Psoas muscle (tissue), 8 donors: ENCODE measurements around the gene MPP2. TPM values are rescaled to one million over a fixed set of nuclear protein-coding genes. Genes with fewer than 3 reads are reported as not detected.
"Not testable (repeated sequence)": the region's sequence is repeated elsewhere in the genome, so short reads cannot be mapped to it uniquely, and the experiment has no call there.

Source experiments
- ATAC-seq, 4 donors: fragments of 200-7000 bp; cut with Tn5 transposase; one replicate each; pipeline ENCODE4 v1.9.1; 2020; ENCODE audit warnings: moderate library complexity in 3 of 4, mild to moderate bottlenecking in 2 of 4
- DNase-seq, 2 donors: peaks; one replicate each; pipeline ENCODE4 v3.0.0-alpha.2; 2020
- H3K27ac ChIP-seq: fragments of 200-600 bp; one replicate; pipeline ENCODE4 v1.8.0; 2022
- H3K27me3 ChIP-seq, 3 donors: fragments of 200-600 bp in 1 of 3; one replicate each; pipeline versions ENCODE4 v1.6.1 to v1.8.0; 2013 to 2022; ENCODE audit warnings: low read length in 2 of 3, mild to moderate bottlenecking in 2 of 3, moderate library complexity in 1 of 3; ENCODE audit not compliant: insufficient read depth in 3 of 3
- H3K36me3 ChIP-seq, 2 donors: fragments of 200-600 bp in 1 of 2; one replicate each; pipeline versions ENCODE4 v1.6.1 to v1.8.0; 2013 to 2022; ENCODE audit warnings: low read depth in 1 of 2, mild to moderate bottlenecking in 1 of 2, moderate library complexity in 1 of 2; ENCODE audit not compliant: insufficient read depth in 1 of 2
- H3K4me1 ChIP-seq: fragments of 200-600 bp; one replicate; pipeline ENCODE4 v1.8.0; 2022
- H3K4me3 ChIP-seq: fragments of 200-600 bp; one replicate; pipeline ENCODE4 v1.8.0; 2022; ENCODE audit warnings: mild to moderate bottlenecking
- H3K9me3 ChIP-seq: fragments of 200-600 bp; one replicate; pipeline ENCODE4 v1.8.0; 2022
- CTCF ChIP-seq: fragments of 200-600 bp; IDR thresholded peaks from one replicate; pipeline ENCODE4 v1.8.0; 2022; ENCODE audit warnings: antibody characterized with exemption
- WGBS, 3 donors: extraction: QIAGEN DNeasy Blood & Tissue Kit; methylation state at CpG; one replicate each; pipeline versions ENCODE4 v1.1.6 to v1.1.7; 2013; 5-methylcytosine and 5-hydroxymethylcytosine counted together
- intact Hi-C, 2 donors: fragments of 100-400 bp; cut with DNase I; formaldehyde crosslinking; loops; one replicate each; pipeline versions ENCODE4 v1.11.0 to v1.14.2; 2022
- polyA plus RNA-seq, 3 donors: library from polyadenylated mRNA; stranded (reverse); fragments of 200-250 nt; gene quantifications; one replicate each; pipeline ENCODE4 v1.2.3, GENCODE V29; 2013
- total RNA-seq, 4 donors: library from RNA; stranded (reverse); fragmentation: NEBNext Ultra II Directional in 2 of 4; extraction: Animal tissue kit (Norgen Biotek cat#: 25700) in 2 of 4; gene quantifications; one replicate each; pipeline versions ENCODE4 v1.2.1 to v1.2.4, GENCODE V29; 2021 to 2023
- donor health status: healthy with polysubstance abuse.
- donor health status: DM: no; HTN: no; CAD: no; lungs with moderate emphysema.
- donor health status: Bipolar disorder and iron deficiency.
- donor health status: healthy.
- donor health status: DM: yes; HTN: yes; CAD: no.
- donor health status: DM: no; HTN: no; CAD: no.
- donor health status: DM: no; HTN: no; CAD: no.
- donor health status: DM: yes; HTN: yes; CAD: no.

MPP2 gene
- total and polyA plus RNA-seq, 7 donors: 0.19 to 1.6 (median 0.42) TPM

- H3K9me3 ChIP-seq: no peaks in the 10 kb centered on the region
- peaks cover 0 to 7% (median 0%) of the 10 kb centered on the region in 3 donors for H3K27me3 ChIP-seq
- no peak for TF ChIP-seq CTCF
- no peak overlapping the region for H3K4me3 ChIP-seq
- DNase-seq (no peak), ATAC-seq (no peak)
- H3K4me1 ChIP-seq: peaks cover 3% of the 10 kb centered on the region
- WGBS, 3 donors: 88 to 97% (median 91%) methylated on average over 3 of the region's 3 CpGs
- no peaks in the 10 kb centered on the region for H3K36me3 ChIP-seq
- intact Hi-C loops: no loop called here
- no peak overlapping the region for H3K27ac ChIP-seq
Observed at GRCh38 chr17:43897831-43898230, 9.5 kb downstream of the MPP2 start.

GRCh38 chr17:43894494-43894893 lies 12.8 kb downstream of the MPP2 start:
- DNase-seq, H3K9me3 ChIP-seq, H3K36me3 ChIP-seq, ATAC-seq, H3K27me3 ChIP-seq, H3K27ac ChIP-seq, H3K4me1 ChIP-seq, intact Hi-C loops, H3K4me3 ChIP-seq: not testable (repeated sequence)
- WGBS, 3 donors: 83 to 96% (median 88%) methylated on average over 4 of the region's 4 CpGs

GRCh38 chr17:43892647-43892952 lies 14.7 kb downstream of the MPP2 start:
- 28 to 32% (median 29%) methylated on average over 4 of the region's 4 CpGs for WGBS, 3 donors
- Histone ChIP-seq H3K4me3 (no peak overlapping the region), H3K27me3 (peaks cover 0 to 7% (median 0%) of the 10 kb centered on the region in 3 donors), H3K36me3 (no peaks in the 10 kb centered on the region), H3K4me1 (no peaks in the 10 kb centered on the region), H3K9me3 (no peaks in the 10 kb centered on the region), H3K27ac (no peak overlapping the region)
- intact Hi-C loops: no loop called here
- TF ChIP-seq CTCF: no peak
- ATAC-seq: no peak
- DNase-seq: no peak

- no peak for TF ChIP-seq CTCF
- intact Hi-C loops: no loop called here
- DNase-seq (no peak), ATAC-seq (no peak)
- peaks cover 0 to 6% (median 0%) of the 10 kb centered on the region in 3 donors for H3K27me3 ChIP-seq
- no peak overlapping the region for H3K27ac ChIP-seq
- H3K4me1 ChIP-seq: no peaks in the 10 kb centered on the region
- no peaks in the 10 kb centered on the region for H3K9me3 ChIP-seq
- WGBS, 3 donors: 43 to 63% (median 52%) methylated on average over 5 of the region's 5 CpGs
- no peaks in the 10 kb centered on the region for H3K36me3 ChIP-seq
- H3K4me3 ChIP-seq: no peak overlapping the region
Observed at GRCh38 chr17:43891851-43892646, 15.3 kb downstream of the MPP2 start.

GRCh38 chr17:43890240-43890639 lies 17.1 kb downstream of the MPP2 start:
- intact Hi-C loops: no loop called here
- no peak for ATAC-seq
- 96 to 97% (median 97%) methylated on average over 1 of the region's 1 CpG for WGBS, 3 donors

More at GRCh38 chr17:43890240-43890639, 17.1 kb downstream of the MPP2 start:
- Histone ChIP-seq H3K9me3 (no peaks in the 10 kb centered on the region), H3K27me3 (no peaks in the 10 kb centered on the region), H3K4me1 (no peaks in the 10 kb centered on the region), H3K4me3 (no peak overlapping the region), H3K36me3 (no peaks in the 10 kb centered on the region), H3K27ac (no peak overlapping the region)
- TF ChIP-seq CTCF: no peak
- DNase-seq: no peak
